ENCODE results near the gene LRRK1.

The LRRK1 gene

GRCh38 chr15:101027273-101027901, 108.2 kb downstream of the LRRK1 start:
- Histone ChIP-seq H3K27me3 (ENCODE audit: insufficient read depth, low read length) (no peaks in the 10 kb centered on the region), H3K9ac (ENCODE audit: low read depth, low read length) (no peak overlapping the region), H3K4me3 (ENCODE audit: low read length) (no peak overlapping the region), H3K4me1 (ENCODE audit: insufficient read depth, low read length) (no peaks in the 10 kb centered on the region), H3K27ac (ENCODE audit: low read depth, low read length) (no peak overlapping the region), H3K9me3 (ENCODE audit: insufficient read depth, low read depth, low read length) (no peaks in the 10 kb centered on the region), H3K36me3 (ENCODE audit: insufficient read depth, low read length) (no peaks in the 10 kb centered on the region)
- 93% methylated on average over 25 of the region's 25 CpGs for WGBS

- H3K27ac ChIP-seq (ENCODE audit: low read depth, low read length): no peak overlapping the region
- no peaks in the 10 kb centered on the region for H3K36me3 ChIP-seq (ENCODE audit: insufficient read depth, low read length)
- 92% methylated on average over 13 of the region's 13 CpGs for WGBS
These were observed 108.8 kb downstream of the LRRK1 start for GRCh38 chr15:101027920-101028319.

GRCh38 chr15:101028321-101028720, 109.2 kb downstream of the LRRK1 start:
- Histone ChIP-seq H3K27ac (ENCODE audit: low read depth, low read length) (no peak overlapping the region), H3K9ac (ENCODE audit: low read depth, low read length) (no peak overlapping the region), H3K4me3 (ENCODE audit: low read length) (no peak overlapping the region), H3K36me3 (ENCODE audit: insufficient read depth, low read length) (no peaks in the 10 kb centered on the region), H3K27me3 (ENCODE audit: insufficient read depth, low read length) (no peaks in the 10 kb centered on the region), H3K9me3 (ENCODE audit: insufficient read depth, low read depth, low read length) (no peaks in the 10 kb centered on the region), H3K4me1 (ENCODE audit: insufficient read depth, low read length) (no peaks in the 10 kb centered on the region)
- 78% methylated on average over 9 of the region's 9 CpGs for WGBS

More at GRCh38 chr15:101027920-101028319, 108.8 kb downstream of the LRRK1 start:
- Histone ChIP-seq H3K9me3 (ENCODE audit: insufficient read depth, low read depth, low read length) (no peaks in the 10 kb centered on the region), H3K4me3 (ENCODE audit: low read length) (no peak overlapping the region), H3K4me1 (ENCODE audit: insufficient read depth, low read length) (no peaks in the 10 kb centered on the region), H3K9ac (ENCODE audit: low read depth, low read length) (no peak overlapping the region), H3K27me3 (ENCODE audit: insufficient read depth, low read length) (no peaks in the 10 kb centered on the region)

GRCh38 chr15:101028772-101029438, 109.7 kb downstream of the LRRK1 start:
- no peaks in the 10 kb centered on the region for H3K27me3 ChIP-seq (ENCODE audit: insufficient read depth, low read length)
- no peak overlapping the region for H3K27ac ChIP-seq (ENCODE audit: low read depth, low read length)
- H3K9me3 ChIP-seq (ENCODE audit: insufficient read depth, low read depth, low read length): no peaks in the 10 kb centered on the region
- no peak overlapping the region for H3K9ac ChIP-seq (ENCODE audit: low read depth, low read length)
- 93% methylated on average over 19 of the region's 19 CpGs for WGBS
- no peaks in the 10 kb centered on the region for H3K36me3 ChIP-seq (ENCODE audit: insufficient read depth, low read length)
- H3K4me3 ChIP-seq (ENCODE audit: low read length): no peak overlapping the region
- H3K4me1 ChIP-seq (ENCODE audit: insufficient read depth, low read length): no peaks in the 10 kb centered on the region

GRCh38 chr15:101029971-101030661, 111.0 kb downstream of the LRRK1 start:
- H3K4me1 ChIP-seq (ENCODE audit: insufficient read depth, low read length): no peaks in the 10 kb centered on the region
- H3K27ac ChIP-seq (ENCODE audit: low read depth, low read length): no peak overlapping the region
- H3K9ac ChIP-seq (ENCODE audit: low read depth, low read length): no peak overlapping the region
- H3K36me3 ChIP-seq (ENCODE audit: insufficient read depth, low read length): no peaks in the 10 kb centered on the region
- peaks cover 7% of the 10 kb centered on the region; the same call in 1 of the 2 replicates for H3K9me3 ChIP-seq (ENCODE audit: insufficient read depth, low read depth, low read length)
- no peak overlapping the region for H3K4me3 ChIP-seq (ENCODE audit: low read length)
- no peaks in the 10 kb centered on the region for H3K27me3 ChIP-seq (ENCODE audit: insufficient read depth, low read length)
- WGBS: 89% methylated on average over 9 of the region's 9 CpGs

GRCh38 chr15:101031213-101031612, 112.1 kb downstream of the LRRK1 start:
- Histone ChIP-seq H3K4me3 (ENCODE audit: low read length) (no peak overlapping the region), H3K27me3 (ENCODE audit: insufficient read depth, low read length) (no peaks in the 10 kb centered on the region), H3K27ac (ENCODE audit: low read depth, low read length) (no peak overlapping the region), H3K36me3 (ENCODE audit: insufficient read depth, low read length) (no peaks in the 10 kb centered on the region), H3K4me1 (ENCODE audit: insufficient read depth, low read length) (no peaks in the 10 kb centered on the region), H3K9ac (ENCODE audit: low read depth, low read length) (no peak overlapping the region), H3K9me3 (ENCODE audit: insufficient read depth, low read depth, low read length) (peaks cover 7% of the 10 kb centered on the region; the same call in 1 of the 2 replicates)
- 97% methylated on average over 8 of the region's 8 CpGs for WGBS

- Histone ChIP-seq H3K27ac (ENCODE audit: low read depth, low read length) (no peak overlapping the region), H3K9me3 (ENCODE audit: insufficient read depth, low read depth, low read length) (peaks cover 7% of the 10 kb centered on the region; the same call in 1 of the 2 replicates), H3K9ac (ENCODE audit: low read depth, low read length) (no peak overlapping the region), H3K4me3 (ENCODE audit: low read length) (no peak overlapping the region), H3K27me3 (ENCODE audit: insufficient read depth, low read length) (no peaks in the 10 kb centered on the region), H3K36me3 (ENCODE audit: insufficient read depth, low read length) (no peaks in the 10 kb centered on the region), H3K4me1 (ENCODE audit: insufficient read depth, low read length) (no peaks in the 10 kb centered on the region)
- 100% methylated on average over 2 of the region's 3 CpGs for WGBS
These were observed 114.6 kb downstream of the LRRK1 start for GRCh38 chr15:101033801-101034200.

GRCh38 chr15:101035611-101036010, 116.5 kb downstream of the LRRK1 start:
- H3K27me3 ChIP-seq (ENCODE audit: insufficient read depth, low read length): no peaks in the 10 kb centered on the region
- no peak overlapping the region for H3K9ac ChIP-seq (ENCODE audit: low read depth, low read length)
- no peaks in the 10 kb centered on the region for H3K4me1 ChIP-seq (ENCODE audit: insufficient read depth, low read length)
- no peaks in the 10 kb centered on the region for H3K36me3 ChIP-seq (ENCODE audit: insufficient read depth, low read length)
- no peak overlapping the region for H3K4me3 ChIP-seq (ENCODE audit: low read length)
- H3K9me3 ChIP-seq (ENCODE audit: insufficient read depth, low read depth, low read length): peaks cover 7% of the 10 kb centered on the region; the same call in 1 of the 2 replicates
- no peak overlapping the region for H3K27ac ChIP-seq (ENCODE audit: low read depth, low read length)

GRCh38 chr15:101036189-101036588, 117.0 kb downstream of the LRRK1 start:
- Histone ChIP-seq H3K9me3 (ENCODE audit: insufficient read depth, low read depth, low read length) (peaks cover 7% of the 10 kb centered on the region; the same call in 1 of the 2 replicates), H3K4me1 (ENCODE audit: insufficient read depth, low read length) (no peaks in the 10 kb centered on the region), H3K36me3 (ENCODE audit: insufficient read depth, low read length) (no peaks in the 10 kb centered on the region), H3K9ac (ENCODE audit: low read depth, low read length) (no peak overlapping the region), H3K4me3 (ENCODE audit: low read length) (no peak overlapping the region), H3K27me3 (ENCODE audit: insufficient read depth, low read length) (no peaks in the 10 kb centered on the region), H3K27ac (ENCODE audit: low read depth, low read length) (no peak overlapping the region)
- WGBS: 100% methylated on average over 1 of the region's 1 CpG

GRCh38 chr15:101037090-101037830, 118.1 kb downstream of the LRRK1 start:
- Histone ChIP-seq H3K9ac (ENCODE audit: low read depth, low read length) (no peak overlapping the region), H3K4me3 (ENCODE audit: low read length) (no peak overlapping the region), H3K27ac (ENCODE audit: low read depth, low read length) (no peak overlapping the region), H3K9me3 (ENCODE audit: insufficient read depth, low read depth, low read length) (peaks cover 7% of the 10 kb centered on the region; the same call in 1 of the 2 replicates), H3K36me3 (ENCODE audit: insufficient read depth, low read length) (no peaks in the 10 kb centered on the region), H3K27me3 (ENCODE audit: insufficient read depth, low read length) (no peaks in the 10 kb centered on the region), H3K4me1 (ENCODE audit: insufficient read depth, low read length) (no peaks in the 10 kb centered on the region)
- 96% methylated on average over 3 of the region's 3 CpGs for WGBS
